GM23338 (cell line): ENCODE results near the gene MAP3K13. TPM values are rescaled to one million over a fixed set of nuclear protein-coding genes. Genes with fewer than 3 reads are reported as not detected.

Source experiments
- ATAC-seq: fragments of 200-7000 bp; cut with Tn5 transposase; 3 replicates; pipeline ENCODE4 v1.9.1; 2020
- DNase-seq: peaks from one replicate; pipeline ENCODE4 v3.0.0-alpha.2; 2015; ENCODE audit warnings: low spot score
- H2AFZ ChIP-seq: fragments of 200-600 bp; sonication (generic); 2 replicates; pipeline ENCODE4 v1.8.0; 2016; ENCODE audit warnings: antibody characterized with exemption, mild to moderate bottlenecking, moderate library complexity
- H3F3A ChIP-seq: fragments of 200-600 bp; sonication (generic); replicated peaks from 2 replicates; pipeline ENCODE4 v1.8.0; 2017; ENCODE audit warnings: antibody characterized with exemption, mixed run types, low read depth
- H3K27ac ChIP-seq: fragments of 200-600 bp; sonication (generic); 2 replicates; pipeline ENCODE4 v1.6.1; 2016; ENCODE audit warnings: low read depth
- H3K27me3 ChIP-seq: fragments of 200-600 bp; sonication (generic); 2 replicates; pipeline ENCODE4 v1.8.0; 2016; ENCODE audit warnings: mild to moderate bottlenecking, mixed run types, moderate library complexity; ENCODE audit not compliant: insufficient read depth
- H3K36me3 ChIP-seq: fragments of 200-600 bp; sonication (generic); 2 replicates; pipeline ENCODE4 v1.8.0; 2016; ENCODE audit warnings: mild to moderate bottlenecking; ENCODE audit not compliant: insufficient read depth
- H3K4me1 ChIP-seq: fragments of 200-600 bp; sonication (generic); 2 replicates; pipeline ENCODE4 v1.8.0; 2016; ENCODE audit warnings: mild to moderate bottlenecking, moderate library complexity; ENCODE audit not compliant: insufficient read depth
- H3K4me2 ChIP-seq: fragments of 200-600 bp; sonication (generic); 2 replicates; pipeline ENCODE4 v1.7.1; 2017; ENCODE audit warnings: mixed run types
- H3K4me3 ChIP-seq: fragments of 200-600 bp; sonication (generic); 2 replicates; pipeline ENCODE4 v1.6.1; 2016; ENCODE audit warnings: mixed run types
- H3K79me2 ChIP-seq: fragments of 200-600 bp; sonication (generic); replicated peaks from 2 replicates; pipeline ENCODE4 v1.8.0; 2017; ENCODE audit warnings: mild to moderate bottlenecking; ENCODE audit not compliant: insufficient read depth
- H3K9me2 ChIP-seq: fragments of 200-600 bp; sonication (generic); 2 replicates; pipeline ENCODE4 v1.8.0; 2017; ENCODE audit not compliant: insufficient read depth
- H4K20me1 ChIP-seq: fragments of 200-600 bp; sonication (generic); replicated peaks from 2 replicates; pipeline ENCODE4 v1.8.0; 2017; ENCODE audit warnings: mild to moderate bottlenecking; ENCODE audit not compliant: insufficient read depth
- H3K27ac Mint-ChIP-seq: 2 replicates; pipeline ENCODE4 v1.8.0; 2020; ENCODE audit warnings: inconsistent platforms, mild to moderate bottlenecking, moderate library complexity, mixed read lengths
- H3K27me3 Mint-ChIP-seq: 3 replicates; pipeline ENCODE4 v1.8.0; 2022; ENCODE audit warnings: low read depth, mild to moderate bottlenecking, moderate library complexity, mixed read lengths, inconsistent platforms; ENCODE audit not compliant: insufficient read depth, poor library complexity
- H3K36me3 Mint-ChIP-seq: 3 replicates; pipeline ENCODE4 v1.8.0; 2021; ENCODE audit warnings: low read depth, mild to moderate bottlenecking, inconsistent platforms, moderate library complexity, mixed read lengths
- H3K4me1 Mint-ChIP-seq: 3 replicates; pipeline ENCODE4 v1.8.0; 2020; ENCODE audit warnings: mild to moderate bottlenecking, inconsistent platforms, mixed read lengths
- H3K4me3 Mint-ChIP-seq: 3 replicates; pipeline ENCODE4 v1.8.0; 2021; ENCODE audit warnings: moderate library complexity, mild to moderate bottlenecking, inconsistent platforms, mixed read lengths
- H3K9me3 Mint-ChIP-seq: 3 replicates; pipeline ENCODE4 v1.8.0; 2020; ENCODE audit warnings: moderate library complexity, mild to moderate bottlenecking, inconsistent platforms, mixed read lengths
- CREB1 ChIP-seq: fragments of 250-450 bp; sonication (Bioruptor Pico); IDR thresholded peaks from 2 replicates; pipeline ENCODE4 v1.5.0; 2020; ENCODE audit warnings: low read depth, mild to moderate bottlenecking, moderate library complexity
- CTCF ChIP-seq, 2 experiments: fragments of 200-600 bp in 1 of 2; sonication (generic) in 1 of 2; conservative IDR thresholded peaks; 2 replicates each; pipeline versions ENCODE4 v1.5.1 to v1.6.1; 2016 to 2017; ENCODE audit warnings: antibody characterized with exemption in 2 of 2, low read depth in 2 of 2, mild to moderate bottlenecking in 2 of 2, moderate library complexity in 1 of 2
- ETS1 ChIP-seq: IDR thresholded peaks from 2 replicates; pipeline ENCODE4 v1.6.1; 2016; ENCODE audit warnings: antibody characterized with exemption
- EZH2 ChIP-seq: fragments of 200-600 bp; sonication (generic); IDR thresholded peaks from one replicate; pipeline ENCODE4 v1.8.0; 2017; ENCODE audit warnings: antibody characterized with exemption, mild to moderate bottlenecking, low read depth; ENCODE audit not compliant: unreplicated experiment
- POLR2AphosphoS5 ChIP-seq: IDR thresholded peaks from 2 replicates; pipeline ENCODE4 v1.6.1; 2016; ENCODE audit warnings: antibody characterized with exemption, low read depth
- ZNF331 ChIP-seq: fragments of 250-450 bp; sonication (Bioruptor Pico); IDR thresholded peaks from 2 replicates; pipeline ENCODE4 v1.5.0; 2020; ENCODE audit warnings: low read depth, mild to moderate bottlenecking, moderate library complexity
- polyA plus RNA-seq: library from polyadenylated mRNA; unstranded; fragments of >200 nt; fragmentation: Nextera tagmentation; extraction: Ambion mirVana; gene quantifications from 2 replicates; pipeline ENCODE4 v1.2.1, GENCODE V29; 2016
- total RNA-seq: library from RNA; depleted of rRNA; stranded (reverse); fragments of >200 nt; shearing (Covaris generic); gene quantifications from 2 replicates; pipeline ENCODE4 v1.2.3, GENCODE V29; 2014

The MAP3K13 gene
- total and polyA plus RNA-seq, 2 experiments from 2014 or later = 10.7 to 129 TPM

GRCh38 chr3:185353225-185353624 lies 9.7 kb upstream of the MAP3K13 start (continued):
- TF ChIP-seq CREB1 (CRISPR knock-in tag) = no peak

GRCh38 chr3:185353823-185354614 lies 8.9 kb upstream of the MAP3K13 start:
- no peaks in the 10 kb centered on the region; the same call in 2 of the 3 replicates for H3K4me1 Mint-ChIP-seq
- H3K9me3 Mint-ChIP-seq = no peaks in the 10 kb centered on the region
- peak; percentile 44; the same call in 1 of the 2 replicates for TF ChIP-seq POLR2AphosphoS5
- TF ChIP-seq CREB1 (CRISPR knock-in tag) = peak; percentile 37; the same call in 1 of the 2 replicates
- TF ChIP-seq EZH2 = no peak
- TF ChIP-seq CTCF (conservative IDR thresholded peaks at IDR 0.05; ENCODE audit: low read depth in 2 of 2) = peak; percentile 73 to 80
- TF ChIP-seq ZNF331 (CRISPR knock-in tag) = no peak
- H3K4me1 ChIP-seq = no peaks in the 10 kb centered on the region
- H3K27me3 ChIP-seq = peaks cover 28% of the 10 kb centered on the region
- H3F3A ChIP-seq = no peaks in the 10 kb centered on the region
- H2AFZ ChIP-seq = no peak overlapping the region
- no peaks in the 10 kb centered on the region for H3K36me3 ChIP-seq
- H4K20me1 ChIP-seq = peaks cover 7% of the 10 kb centered on the region
- H3K4me2 ChIP-seq = no peak overlapping the region
- no peak overlapping the region for H3K4me3 ChIP-seq
- H3K79me2 ChIP-seq = no peaks in the 10 kb centered on the region
- ATAC-seq (peak; percentile 100), DNase-seq (peak; percentile 98)
- peaks cover 2% of the 10 kb centered on the region for H3K27me3 Mint-ChIP-seq
- no peak overlapping the region for H3K27ac Mint-ChIP-seq
- H3K27ac ChIP-seq = no peak overlapping the region
- H3K36me3 Mint-ChIP-seq = no peaks in the 10 kb centered on the region
- H3K4me3 Mint-ChIP-seq = no peak overlapping the region
- H3K9me2 ChIP-seq = no peaks in the 10 kb centered on the region; the same call in 1 of the 2 replicates

GRCh38 chr3:185356499-185356898 lies 6.4 kb upstream of the MAP3K13 start:
- H3K4me1 Mint-ChIP-seq = no peaks in the 10 kb centered on the region; the same call in 2 of the 3 replicates

More at GRCh38 chr3:185356499-185356898, 6.4 kb upstream of the MAP3K13 start:
- Mint-ChIP-seq H3K27me3 (peaks cover 2% of the 10 kb centered on the region), H3K27ac (no peak overlapping the region), H3K4me3 (no peak overlapping the region), H3K9me3 (no peaks in the 10 kb centered on the region), H3K36me3 (no peaks in the 10 kb centered on the region)
- DNase-seq (no peak), ATAC-seq (no peak)
- no peak overlapping the region for H3K4me3 ChIP-seq
- no peaks in the 10 kb centered on the region for H3F3A ChIP-seq
- H3K9me2 ChIP-seq = no peaks in the 10 kb centered on the region
- H2AFZ ChIP-seq = no peak overlapping the region
- no peak for TF ChIP-seq EZH2
- no peak for TF ChIP-seq ETS1
- no peak for TF ChIP-seq CTCF (conservative IDR thresholded peaks at IDR 0.05; ENCODE audit: low read depth in 2 of 2)
- TF ChIP-seq POLR2AphosphoS5 = no peak
- no peak overlapping the region for H3K27ac ChIP-seq
- H4K20me1 ChIP-seq = peaks cover 7% of the 10 kb centered on the region
- peaks cover 28% of the 10 kb centered on the region for H3K27me3 ChIP-seq
- H3K79me2 ChIP-seq = no peaks in the 10 kb centered on the region
- H3K4me2 ChIP-seq = no peak overlapping the region
- no peaks in the 10 kb centered on the region for H3K36me3 ChIP-seq
- no peaks in the 10 kb centered on the region for H3K4me1 ChIP-seq
